CD4-positive, alpha-beta T cell (primary cell): ENCODE results near the gene NISCH. TPM values are rescaled to one million over a fixed set of nuclear protein-coding genes. Genes with fewer than 3 reads are reported as not detected.
A peak's percentile ranks its signal among the peaks of the same experiment; 100 is the strongest.

Source experiments
- ATAC-seq: fragments of 200-7000 bp; cut with Tn5 transposase; one replicate; pipeline ENCODE4 v1.10.0; 2022; ENCODE audit warnings: mild to moderate bottlenecking; ENCODE audit not compliant: poor library complexity
- CTCF ChIA-PET: fragments of 350-600 bp; sonication (Branson Sonifier 250); formaldehyde crosslinking; loops from one replicate; lab custom pipeline; 2021; ENCODE audit warnings: antibody characterized with exemption, inconsistent platforms; lab: Charles Lee
- POLR2A ChIA-PET: fragments of 350-600 bp; sonication (Branson Sonifier 250); formaldehyde crosslinking; loops from one replicate; lab custom pipeline; 2021; ENCODE audit warnings: antibody characterized with exemption, inconsistent platforms; lab: Charles Lee
- DNase-seq, 14 experiments: peaks; one replicate each; pipeline ENCODE4 v3.0.0-alpha.2; 2013 to 2020; ENCODE audit warnings: mixed read lengths in 2 of 14
- H3K27ac ChIP-seq, 2 donors: one replicate each; pipeline versions ENCODE4 v1.5.1 to v1.7.0; 2013; ENCODE audit warnings: low read length in 2 of 2, low read depth in 1 of 2, mild to moderate bottlenecking in 1 of 2
- H3K27me3 ChIP-seq, 2 experiments: 1 replicate in 1 of 2; 2 replicates in 1 of 2; pipeline versions ENCODE4 v1.6.1 to v1.7.0; 2013; ENCODE audit warnings: low read length in 2 of 2, control low read depth in 1 of 2, mild to moderate bottlenecking in 1 of 2, moderate library complexity in 1 of 2; ENCODE audit not compliant: insufficient read depth in 2 of 2, control insufficient read depth in 1 of 2
- H3K36me3 ChIP-seq: one replicate; pipeline ENCODE4 v1.6.1; 2013; ENCODE audit warnings: low read length, control low read depth; ENCODE audit not compliant: insufficient read depth
- H3K4me1 ChIP-seq: one replicate; pipeline ENCODE4 v1.6.1; 2013; ENCODE audit warnings: low read length, control low read depth; ENCODE audit not compliant: insufficient read depth
- H3K4me3 ChIP-seq: one replicate; pipeline ENCODE4 v1.5.1; 2013; ENCODE audit warnings: mild to moderate bottlenecking, low read length, moderate library complexity
- H3K9me3 ChIP-seq, 2 experiments: 1 replicate in 1 of 2; 2 replicates in 1 of 2; pipeline versions ENCODE4 v1.6.1 to v1.7.0; 2013; ENCODE audit warnings: low read length in 2 of 2, mild to moderate bottlenecking in 2 of 2, control low read depth in 1 of 2, moderate library complexity in 1 of 2; ENCODE audit not compliant: control insufficient read depth in 1 of 2, insufficient read depth in 1 of 2
- H3K27ac Mint-ChIP-seq: one replicate; pipeline ENCODE4 v1.8.0; 2020; ENCODE audit warnings: mixed read lengths
- H3K27me3 Mint-ChIP-seq: one replicate; pipeline ENCODE4 v1.8.0; 2021; ENCODE audit warnings: mixed read lengths
- H3K36me3 Mint-ChIP-seq: one replicate; pipeline ENCODE4 v1.8.0; 2021; ENCODE audit warnings: low read depth, mixed read lengths
- H3K4me1 Mint-ChIP-seq: one replicate; pipeline ENCODE4 v1.8.0; 2021; ENCODE audit warnings: low read depth, mixed read lengths
- H3K4me3 Mint-ChIP-seq: one replicate; pipeline ENCODE4 v1.8.0; 2020; ENCODE audit warnings: mild to moderate bottlenecking, mixed read lengths
- H3K9me3 Mint-ChIP-seq: one replicate; pipeline ENCODE4 v1.8.0; 2020; ENCODE audit warnings: mixed read lengths
- CTCF ChIP-seq: fragments of 200-600 bp; IDR thresholded peaks from one replicate; pipeline ENCODE4 v1.8.0; 2022; ENCODE audit warnings: antibody characterized with exemption, mild to moderate bottlenecking
- intact Hi-C, 2 experiments: fragments of 100-400 bp; cut with DNase I in 1 of 2; cut with micrococcal nuclease in 1 of 2; formaldehyde crosslinking; loops; one replicate each; pipeline versions ENCODE4 v1.15.1 to v1.9.0; 2023 to 2025; cut with DNase I, micrococcal nuclease
- total RNA-seq, 174 experiments: library from RNA in 2 of 174; stranded (reverse) in 2 of 174; gene quantifications; one replicate each; pipeline ENCODE4 v1.2.3 and lab custom pipeline; 2021 to 2026

NISCH gene
- total RNA-seq, 2 experiments from 2014 or later: 160 to 163 TPM

GRCh38 chr3:52446042-52446441 is 9.4 kb upstream of the NISCH start:
- intact Hi-C loops: loop anchor here (2.0 to 10.0 kb wide), 6 partner anchors 17 to 227 kb away; partner anchors contain the start of gene GLYCTK (in 1 of the 2)
- no peak for TF ChIP-seq CTCF
- Mint-ChIP-seq H3K9me3 (no peaks in the 10 kb centered on the region), H3K27me3 (no peaks in the 10 kb centered on the region), H3K36me3 (no peaks in the 10 kb centered on the region), H3K4me3 (no peak overlapping the region), H3K27ac (no peak overlapping the region), H3K4me1 (peaks cover 14% of the 10 kb centered on the region)
- DNase-seq: no peak
- CTCF ChIA-PET: interaction anchor here (1.0 to 3.5 kb wide), 3 partner anchors 13 to 33 kb away, joined by 4 to 25 read pairs (median 5); no protein-coding TSS in a partner anchor
- H3K27me3 ChIP-seq: no peaks in the 10 kb centered on the region
- no peaks in the 10 kb centered on the region for H3K9me3 ChIP-seq
- H3K4me1 ChIP-seq: peaks cover 28% of the 10 kb centered on the region
- ATAC-seq: no peak
- POLR2A ChIA-PET: interaction anchor here (0.9 to 2.3 kb wide), 3 partner anchors 9 to 107 kb away, joined by 3 to 11 read pairs (median 4); partner anchors contain the start of gene NISCH
- no peaks in the 10 kb centered on the region for H3K36me3 ChIP-seq
- H3K27ac ChIP-seq: no peak overlapping the region
- H3K4me3 ChIP-seq: no peak overlapping the region

- Histone ChIP-seq H3K4me1 (peaks cover 28% of the 10 kb centered on the region), H3K36me3 (no peaks in the 10 kb centered on the region), H3K27me3 (no peaks in the 10 kb centered on the region), H3K4me3 (no peak overlapping the region), H3K9me3 (no peaks in the 10 kb centered on the region), H3K27ac (no peak overlapping the region)
- Mint-ChIP-seq H3K27me3 (no peaks in the 10 kb centered on the region), H3K4me3 (peak overlapping the region; percentile 47), H3K4me1 (peaks cover 14% of the 10 kb centered on the region), H3K36me3 (no peaks in the 10 kb centered on the region), H3K9me3 (no peaks in the 10 kb centered on the region), H3K27ac (peak overlapping the region; percentile 38)
- POLR2A ChIA-PET: interaction anchor here (1.2 to 2.3 kb wide), 2 partner anchors 8 to 35 kb away, joined by 4 to 11 read pairs; partner anchors contain the start of gene NISCH
- intact Hi-C loops: loop anchor here (1.0 to 10.0 kb wide), 9 partner anchors 18 to 446 kb away; partner anchors contain the start of gene GLYCTK (in 1 of the 2)
- CTCF ChIA-PET: interaction anchor here (0.5 to 3.5 kb wide), 5 partner anchors 12 to 915 kb away, joined by 3 to 25 read pairs (median 3); no protein-coding TSS in a partner anchor
- DNase-seq: peak; percentile 54 to 85 (median 66)
- peak; percentile 100 for TF ChIP-seq CTCF
- ATAC-seq: peak; percentile 71
Measured at GRCh38 chr3:52446631-52447511, 8.5 kb upstream of the NISCH start.

GRCh38 chr3:52447512-52448355 is 7.7 kb upstream of the NISCH start:
- Mint-ChIP-seq H3K9me3 (no peaks in the 10 kb centered on the region), H3K27ac (peak overlapping the region; percentile 38), H3K4me1 (peaks cover 14% of the 10 kb centered on the region), H3K36me3 (no peaks in the 10 kb centered on the region), H3K4me3 (no peak overlapping the region), H3K27me3 (no peaks in the 10 kb centered on the region)
- DNase-seq (no peak), ATAC-seq (no peak)
- Histone ChIP-seq H3K27ac (no peak overlapping the region), H3K9me3 (no peaks in the 10 kb centered on the region), H3K4me3 (no peak overlapping the region), H3K36me3 (no peaks in the 10 kb centered on the region), H3K4me1 (peaks cover 30% of the 10 kb centered on the region), H3K27me3 (no peaks in the 10 kb centered on the region)
- ChIA-PET POLR2A (interaction anchor here (1.1 to 2.3 kb wide), 2 partner anchors 36 to 226 kb away, joined by 3 to 11 read pairs; no protein-coding TSS in a partner anchor), CTCF (interaction anchor here (1.0 to 3.5 kb wide), 4 partner anchors 15 to 35 kb away, joined by 3 to 25 read pairs (median 3); no protein-coding TSS in a partner anchor)
- intact Hi-C loops: loop anchor here (1.0 to 10.0 kb wide), 9 partner anchors 19 to 446 kb away; partner anchors contain the start of gene GLYCTK (in 1 of the 2)
- TF ChIP-seq CTCF: no peak
